ENCODE data around the gene GIMAP1. TPM values are rescaled to one million over a fixed set of nuclear protein-coding genes. Genes with fewer than 3 reads are reported as not detected.

Gene GIMAP1
- total and polyA plus RNA-seq, 2 of the 8 experiments (the other 6 are each of a cell fraction or from before 2014, with no cell fraction given): not detected

DNA sequence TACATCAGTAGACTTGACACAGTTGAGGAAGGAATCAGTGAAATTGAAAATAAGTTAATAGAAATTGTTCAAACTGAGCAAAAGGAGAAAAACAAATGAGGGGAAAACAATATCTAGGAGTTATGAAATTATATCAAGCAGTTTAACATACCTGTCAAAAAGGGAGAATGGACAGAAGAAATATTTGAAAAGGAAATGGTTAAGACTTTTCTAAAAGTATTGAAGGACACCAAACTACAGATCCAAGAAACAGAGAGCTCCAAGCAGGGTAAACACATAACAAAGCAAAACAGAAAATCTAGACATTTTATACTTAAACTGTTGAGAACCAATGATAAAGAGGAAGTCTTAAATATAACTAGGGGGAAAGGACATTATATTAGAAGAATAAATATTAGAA, 12.2 kb downstream of the GIMAP1 start:
- Histone ChIP-seq H3K9ac (replicated peaks in 1 of 4; ENCODE audit: extremely low read depth in 1 of 4, low read depth in 3 of 4, low read length in 3 of 4) (no peak overlapping the region), H2BK120ac (replicated peaks; ENCODE audit: low read depth, low read length) (no peak overlapping the region), H3K9me3 (ENCODE audit: insufficient read depth in 2 of 2, low read depth in 1 of 2, low read length in 1 of 2) (peaks cover 8 to 13% of the 10 kb centered on the region in 2 experiments; a peak in 2 of 4 replicates), H3K23me2 (ENCODE audit: low read depth, low read length) (no peaks in the 10 kb centered on the region), H2BK12ac (ENCODE audit: low read depth, low read length) (no peak overlapping the region), H4K91ac (replicated peaks; ENCODE audit: insufficient read length, low read length) (no peak overlapping the region), H3K79me1 (ENCODE audit: low read depth, low read length) (no peaks in the 10 kb centered on the region), H3K23ac (ENCODE audit: insufficient read length) (no peak overlapping the region), H3K4ac (replicated peaks; ENCODE audit: insufficient read length, low read depth, low read length) (no peak overlapping the region), H3K79me2 (ENCODE audit: control insufficient read depth in 1 of 2, insufficient read depth in 2 of 2, low read length in 2 of 2) (no peaks in the 10 kb centered on the region), H3K14ac (ENCODE audit: insufficient read length) (no peak overlapping the region), H2BK15ac (ENCODE audit: low read length) (no peak overlapping the region), H2AK5ac (ENCODE audit: low read depth, low read length) (no peak overlapping the region), H3K27me3 (replicated peaks in 1 of 4; ENCODE audit: control insufficient read depth in 3 of 4, extremely low read depth in 1 of 4, insufficient read depth in 3 of 4, low read length in 3 of 4) (peaks cover 25 to 45% (median 36%) of the 10 kb centered on the region in 4 experiments), H3K56ac (replicated peaks; ENCODE audit: insufficient read length, low read depth, low read length) (no peak overlapping the region), H4K5ac (ENCODE audit: insufficient read length, low read depth, low read length) (no peak overlapping the region), H3K4me1 (replicated peaks in 1 of 4; ENCODE audit: control insufficient read depth in 3 of 4, insufficient read depth in 4 of 4, low read length in 3 of 4) (no peaks in the 10 kb centered on the region), H4K20me1 (replicated peaks in 1 of 2; ENCODE audit: control insufficient read depth in 1 of 2, insufficient read depth in 2 of 2, low read length in 2 of 2) (peaks cover 0 to 7% of the 10 kb centered on the region in 2 experiments), H3K4me3 (ENCODE audit: extremely low read depth in 1 of 4, insufficient read depth in 2 of 4, low read depth in 3 of 4, low read length in 4 of 4) (no peak overlapping the region), H2AFZ (ENCODE audit: low read length) (no peak overlapping the region), H3K27ac (ENCODE audit: low read depth, low read length) (no peak overlapping the region), H2BK5ac (ENCODE audit: low read depth, low read length) (no peak overlapping the region), H3K4me2 (ENCODE audit: insufficient read depth in 1 of 2, low read depth in 2 of 2, low read length in 2 of 2) (no peak overlapping the region), H3K36me3 (ENCODE audit: control insufficient read depth in 2 of 4, insufficient read depth in 4 of 4, low read length in 3 of 4) (no peaks in the 10 kb centered on the region), H3K18ac (ENCODE audit: extremely low read depth, low read length) (no peak overlapping the region), H2BK20ac (ENCODE audit: low read length) (no peak overlapping the region), H4K8ac (ENCODE audit: extremely low read depth, insufficient read depth, low read length) (no peak overlapping the region)
- CTCF ChIA-PET (ENCODE audit: partially characterized antibody): interaction anchor here (0.7 kb wide), 1 partner anchor 16 kb away, joined by 4 read pairs; no protein-coding TSS in a partner anchor
- TF ChIP-seq JUND (IDR thresholded peaks at IDR 0.05; ENCODE audit: low read length) (no peak), EP300 (IDR thresholded peaks at IDR 0.05; ENCODE audit: borderline replicate concordance in 1 of 2, low read depth in 2 of 2, low read length in 2 of 2) (no peak), CREB1 (IDR thresholded peaks at IDR 0.05) (no peak), EGR1 (IDR thresholded peaks at IDR 0.05; ENCODE audit: borderline replicate concordance, low read depth, low read length) (no peak), PHF8 (conservative IDR thresholded peaks at IDR 0.05; ENCODE audit: low read depth, low read length) (no peak)
- TF ChIP-seq, protein P1, sequence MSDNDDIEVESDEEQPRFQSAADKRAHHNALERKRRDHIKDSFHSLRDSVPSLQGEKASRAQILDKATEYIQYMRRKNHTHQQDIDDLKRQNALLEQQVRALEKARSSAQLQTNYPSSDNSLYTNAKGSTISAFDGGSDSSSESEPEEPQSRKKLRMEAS (IDR thresholded peaks at IDR 0.05): no peak
- POLR2A ChIA-PET (ENCODE audit: partially characterized antibody): no interaction called here
- DNase-seq (ENCODE audit: low read depth in 1 of 2, low spot score in 2 of 2) (no peak), FAIRE-seq (no peak)

All from H1 (cell line).